WI38 (cell line): ENCODE measurements around the gene FAM78A.

ENCODE experiments used
- H3K4me3 ChIP-seq: 2 replicates; pipeline ENCODE4 v1.5.1; 2011; ENCODE audit warnings: low read depth, mild to moderate bottlenecking, control low read depth, low read length
- CTCF ChIP-seq: IDR thresholded peaks from 2 replicates; pipeline ENCODE4 v1.5.1; 2012; ENCODE audit warnings: low read depth, mild to moderate bottlenecking, control low read depth, low read length

The FAM78A gene

GRCh38 chr9:131287359-131287758 is 11.0 kb upstream of the FAM78A start:
- no peak for TF ChIP-seq CTCF
- no peak overlapping the region for H3K4me3 ChIP-seq

GRCh38 chr9:131284856-131285255 is 8.5 kb upstream of the FAM78A start:
- no peak for TF ChIP-seq CTCF

GRCh38 chr9:131282688-131283422 is 6.5 kb upstream of the FAM78A start:
- no peak overlapping the region for H3K4me3 ChIP-seq
- TF ChIP-seq CTCF = no peak

More at GRCh38 chr9:131284856-131285255, 8.5 kb upstream of the FAM78A start:
- no peak overlapping the region for H3K4me3 ChIP-seq

GRCh38 chr9:131282175-131282574 is 5.9 kb upstream of the FAM78A start:
- no peak for TF ChIP-seq CTCF
- H3K4me3 ChIP-seq = no peak overlapping the region

- TF ChIP-seq CTCF = no peak
- H3K4me3 ChIP-seq = no peak overlapping the region
Observed at GRCh38 chr9:131281119-131281965, 5.0 kb upstream of the FAM78A start.

- no peak overlapping the region for H3K4me3 ChIP-seq
- no peak for TF ChIP-seq CTCF
Observed at GRCh38 chr9:131280660-131281059, 4.3 kb upstream of the FAM78A start.
